Mucosa of rectum (tissue), 2 donors: Measurements from ENCODE around the gene ACVR1B.

Experiments used
- H3K27ac ChIP-seq, 2 donors: one replicate each; pipeline ENCODE4 v1.7.0; 2013; ENCODE audit warnings: inconsistent platforms in 2 of 2, low read depth in 2 of 2, low read length in 2 of 2
- H3K27me3 ChIP-seq, 2 donors: one replicate each; pipeline ENCODE4 v1.7.0; 2013; ENCODE audit warnings: low read length in 2 of 2; ENCODE audit not compliant: control insufficient read depth in 2 of 2, insufficient read depth in 2 of 2
- H3K36me3 ChIP-seq, 2 donors: one replicate each; pipeline ENCODE4 v1.7.0; 2013; ENCODE audit warnings: low read length in 2 of 2; ENCODE audit not compliant: control insufficient read depth in 2 of 2, insufficient read depth in 2 of 2
- H3K4me1 ChIP-seq, 2 donors: one replicate each; pipeline ENCODE4 v1.7.0; 2013; ENCODE audit warnings: low read length in 2 of 2, mild to moderate bottlenecking in 1 of 2; ENCODE audit not compliant: control insufficient read depth in 2 of 2, insufficient read depth in 2 of 2
- H3K4me3 ChIP-seq, 2 donors: one replicate each; pipeline ENCODE4 v1.7.0; 2013; ENCODE audit warnings: low read length in 2 of 2
- H3K9ac ChIP-seq, 2 donors: one replicate each; pipeline ENCODE4 v1.7.0; 2013; ENCODE audit warnings: low read length in 2 of 2, low read depth in 1 of 2, mild to moderate bottlenecking in 1 of 2
- H3K9me3 ChIP-seq, 2 donors: one replicate each; pipeline ENCODE4 v1.7.0; 2013; ENCODE audit warnings: low read length in 2 of 2; ENCODE audit not compliant: control insufficient read depth in 2 of 2
- donor health status: healthy.
- donor health status: Normal muscosa, but diverticular disease.

Gene ACVR1B

DNA sequence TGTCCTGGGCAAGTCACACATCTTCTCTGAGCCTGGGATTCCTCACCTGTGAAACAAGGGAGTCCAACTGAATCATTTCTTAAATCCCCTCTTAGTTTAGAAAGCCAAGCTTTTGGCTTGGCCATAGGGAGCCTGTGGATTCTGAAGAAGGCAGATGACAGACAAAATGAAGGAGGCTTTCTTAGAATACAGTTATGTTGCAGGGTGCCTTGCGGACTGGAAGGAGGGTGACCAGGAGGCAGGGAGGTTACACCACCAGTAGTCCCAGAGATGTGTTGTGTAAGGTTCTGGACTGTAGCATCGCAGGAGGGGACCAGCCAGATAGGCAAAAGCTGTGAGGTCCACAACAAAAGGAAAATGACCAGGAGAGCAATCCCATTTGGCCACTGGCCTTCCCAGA is 8.2 kb upstream of the ACVR1B start:
- Histone ChIP-seq H3K4me3 (no peak overlapping the region), H3K27ac (no peak overlapping the region), H3K27me3 (peaks cover 0 to 2% of the 10 kb centered on the region in 2 donors), H3K4me1 (peaks cover 0 to 2% of the 10 kb centered on the region in 2 donors), H3K9me3 (peaks cover 0 to 5% of the 10 kb centered on the region in 2 donors), H3K36me3 (no peaks in the 10 kb centered on the region), H3K9ac (no peak overlapping the region)

GRCh38 chr12:51944608-51945233 is 6.8 kb upstream of the ACVR1B start:
- Histone ChIP-seq H3K27me3 (no peaks in the 10 kb centered on the region), H3K9me3 (peaks cover 0 to 5% of the 10 kb centered on the region in 2 donors), H3K36me3 (no peaks in the 10 kb centered on the region), H3K27ac (no peak overlapping the region), H3K9ac (no peak overlapping the region), H3K4me1 (no peaks in the 10 kb centered on the region), H3K4me3 (no peak overlapping the region)

DNA sequence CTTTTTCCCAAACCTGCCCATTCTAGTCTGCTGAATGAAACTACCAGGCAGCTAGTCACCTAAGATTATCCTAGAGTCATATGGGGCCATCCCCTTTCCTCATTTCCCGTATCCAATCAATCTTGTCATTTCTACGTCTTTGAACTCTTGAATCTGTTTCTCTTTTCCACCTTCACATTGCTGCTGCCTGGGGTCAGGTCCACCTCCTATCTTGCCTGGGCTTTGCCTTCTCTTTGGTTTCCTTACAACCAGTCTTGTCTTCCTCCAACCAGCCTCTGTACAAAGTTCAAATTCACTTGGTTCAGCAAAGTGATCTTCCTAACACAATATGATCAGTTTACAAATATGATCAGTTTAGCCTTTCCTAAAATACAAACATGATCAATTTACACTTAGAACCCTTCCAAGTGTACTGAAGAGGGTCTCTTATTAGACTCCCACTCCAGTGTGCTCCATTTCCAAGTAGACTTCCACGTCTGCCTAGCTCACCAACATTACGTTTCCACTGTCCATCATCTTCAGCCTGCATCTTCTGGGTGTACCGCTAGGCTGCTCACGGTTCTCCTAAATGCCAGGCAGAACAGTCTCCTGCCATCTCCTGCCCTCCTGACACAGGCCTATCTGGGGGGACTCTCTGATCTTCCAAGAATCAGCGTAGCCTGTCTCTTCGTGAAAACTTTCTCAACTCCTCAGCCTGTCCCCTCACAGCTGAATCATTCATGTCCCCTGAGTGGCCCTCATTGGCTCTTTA is 4.1 kb upstream of the ACVR1B start:
- Histone ChIP-seq H3K9ac (no peak overlapping the region), H3K4me3 (no peak overlapping the region), H3K4me1 (peaks cover 0 to 3% of the 10 kb centered on the region in 2 donors), H3K27me3 (no peaks in the 10 kb centered on the region), H3K36me3 (no peaks in the 10 kb centered on the region), H3K27ac (no peak overlapping the region), H3K9me3 (peaks cover 0 to 5% of the 10 kb centered on the region in 2 donors)

- H3K27me3 ChIP-seq: no peaks in the 10 kb centered on the region
- H3K27ac ChIP-seq: no peak overlapping the region
- H3K9me3 ChIP-seq: peaks cover 0 to 5% of the 10 kb centered on the region in 2 donors
- no peaks in the 10 kb centered on the region for H3K36me3 ChIP-seq
- H3K4me3 ChIP-seq: no peak overlapping the region
- H3K9ac ChIP-seq: no peak overlapping the region
- H3K4me1 ChIP-seq: peaks cover 0 to 5% of the 10 kb centered on the region in 2 donors
These were observed 3.4 kb upstream of the ACVR1B start for GRCh38 chr12:51948066-51948465.

DNA sequence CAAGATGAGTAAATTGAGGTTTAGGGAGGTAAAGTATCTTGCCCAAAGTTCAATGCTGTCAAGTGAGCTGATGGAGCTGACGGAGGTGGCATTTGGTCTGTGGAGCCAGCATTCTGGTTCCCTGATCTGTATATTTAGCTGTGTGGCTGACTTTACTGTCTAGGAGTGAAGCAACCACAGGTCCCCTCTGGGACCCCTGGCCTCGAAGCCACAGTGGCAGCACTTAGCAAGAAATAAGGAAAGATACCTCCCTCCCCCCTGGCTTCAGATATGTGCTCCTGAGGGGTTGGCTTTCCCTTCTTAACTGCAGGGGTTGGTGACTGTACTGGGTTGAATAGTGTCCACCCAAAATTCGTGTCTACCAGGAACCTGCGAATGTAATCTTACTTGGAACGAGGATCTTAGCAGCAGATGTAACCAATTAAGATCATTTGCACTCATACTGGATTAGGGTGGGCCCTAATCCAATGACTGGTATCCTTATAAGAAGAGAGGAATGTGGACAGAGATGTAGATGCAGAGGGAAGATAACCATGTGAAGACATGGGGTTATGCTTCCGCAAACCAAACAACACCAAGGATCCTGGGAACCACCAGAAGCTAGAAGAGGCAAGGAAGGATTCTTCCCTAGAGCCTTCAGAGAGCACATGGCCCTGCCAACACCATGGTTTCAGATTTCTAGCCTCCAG is 2.0 kb upstream of the ACVR1B start:
- no peaks in the 10 kb centered on the region for H3K27me3 ChIP-seq
- H3K4me3 ChIP-seq: no peak overlapping the region
- no peak overlapping the region for H3K27ac ChIP-seq

DNA sequence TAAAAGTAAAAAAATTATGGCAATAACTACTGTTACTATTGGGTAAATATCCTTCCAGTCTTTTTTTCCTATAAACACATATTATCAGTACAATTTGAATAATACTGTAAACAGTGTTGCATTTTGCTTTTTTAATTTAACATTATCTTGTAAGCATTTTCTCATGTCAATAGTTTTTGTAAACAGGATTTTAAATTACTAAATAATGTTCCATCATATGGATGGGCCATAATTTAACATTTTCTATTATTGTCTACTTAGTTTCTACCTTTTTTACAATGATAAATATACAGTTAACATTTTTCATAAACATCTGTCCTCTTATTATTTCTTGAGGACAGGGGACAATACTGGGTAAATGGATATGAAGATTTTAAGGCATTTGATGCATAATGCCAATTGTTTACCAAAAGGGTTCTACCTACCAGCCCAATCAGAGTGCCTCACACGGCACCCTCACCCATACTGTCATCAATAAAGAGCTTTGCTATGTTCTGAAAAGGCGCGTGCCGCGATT is 759 bp upstream of the ACVR1B start:
- Histone ChIP-seq H3K27ac (no peak overlapping the region), H3K9me3 (no peaks in the 10 kb centered on the region), H3K4me3 (peak overlapping the region; percentile 73 to 76), H3K27me3 (no peaks in the 10 kb centered on the region), H3K4me1 (peaks cover 16 to 17% of the 10 kb centered on the region in 2 donors), H3K9ac (peak overlapping the region; percentile 69 to 70), H3K36me3 (no peaks in the 10 kb centered on the region)

More for the DNA sequence above, 2.0 kb upstream of the ACVR1B start:
- H3K9me3 ChIP-seq: peaks cover 0 to 1% of the 10 kb centered on the region in 2 donors
- H3K4me1 ChIP-seq: peaks cover 7 to 9% of the 10 kb centered on the region in 2 donors
- H3K36me3 ChIP-seq: no peaks in the 10 kb centered on the region
- no peak overlapping the region for H3K9ac ChIP-seq

GRCh38 chr12:51951843-51952722 is 584 bp downstream of the ACVR1B start:
- H3K4me1 ChIP-seq: peaks cover 26 to 27% of the 10 kb centered on the region in 2 donors
- H3K27me3 ChIP-seq: no peaks in the 10 kb centered on the region
- peak overlapping the region; percentile 96 to 97 for H3K9ac ChIP-seq
- no peaks in the 10 kb centered on the region for H3K36me3 ChIP-seq
- peak overlapping the region; percentile 83 to 92 for H3K27ac ChIP-seq
- H3K4me3 ChIP-seq: peak overlapping the region; percentile 79 to 91
- no peaks in the 10 kb centered on the region for H3K9me3 ChIP-seq

DNA sequence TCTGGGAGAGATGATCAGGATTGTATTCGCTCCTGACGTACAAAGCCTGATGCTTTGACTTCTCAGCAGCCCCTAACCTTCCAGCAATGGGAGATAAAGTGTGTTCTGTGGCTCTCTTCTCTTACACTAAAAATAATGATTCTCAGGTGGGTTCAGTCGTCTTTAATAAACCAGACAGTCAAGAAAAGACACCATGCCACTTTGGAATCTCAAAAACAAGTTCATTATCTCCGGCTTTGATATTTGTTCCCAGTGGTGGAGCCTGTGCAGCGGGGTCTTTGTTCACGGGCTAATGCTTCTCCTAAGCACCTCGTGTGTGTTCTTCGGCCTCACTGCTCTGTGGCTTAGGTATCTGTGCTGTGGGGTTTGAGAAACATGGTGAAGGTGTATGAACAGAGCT is 1.6 kb downstream of the ACVR1B start:
- peaks cover 26 to 27% of the 10 kb centered on the region in 2 donors for H3K4me1 ChIP-seq
- peak overlapping the region; percentile 79 to 91 for H3K4me3 ChIP-seq
- no peaks in the 10 kb centered on the region for H3K27me3 ChIP-seq
- H3K9ac ChIP-seq: peak overlapping the region; percentile 64 to 97
- peak overlapping the region; percentile 82 to 92 for H3K27ac ChIP-seq
- H3K36me3 ChIP-seq: peaks cover 2% of the 10 kb centered on the region in 2 donors
- no peaks in the 10 kb centered on the region for H3K9me3 ChIP-seq

DNA sequence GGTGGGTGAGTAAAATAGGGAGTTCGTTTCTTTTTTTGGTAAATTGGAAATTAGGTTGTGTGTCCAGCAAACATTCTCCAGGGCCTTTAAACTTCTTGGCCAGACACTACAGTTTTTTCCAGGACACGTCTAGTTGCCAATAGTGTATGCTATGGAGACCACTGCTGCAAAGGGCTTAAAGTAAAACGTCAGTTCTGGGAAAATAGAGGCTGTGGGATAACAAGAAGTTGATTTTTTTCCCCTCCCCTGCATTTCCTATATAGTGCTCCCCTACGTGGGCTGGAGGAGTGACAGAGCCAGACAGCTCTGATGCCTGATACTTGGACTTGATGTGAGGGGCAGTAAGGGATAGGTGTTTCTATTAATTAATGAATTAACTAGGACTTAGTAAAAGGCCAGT is 2.4 kb downstream of the ACVR1B start:
- H3K9me3 ChIP-seq: no peaks in the 10 kb centered on the region
- peak overlapping the region; percentile 43 to 97 for H3K9ac ChIP-seq
- H3K27me3 ChIP-seq: no peaks in the 10 kb centered on the region
- H3K4me3 ChIP-seq: peak overlapping the region; percentile 79 to 91
- peak overlapping the region; percentile 82 to 92 for H3K27ac ChIP-seq
- H3K4me1 ChIP-seq: peaks cover 29 to 31% of the 10 kb centered on the region in 2 donors
- peaks cover 2% of the 10 kb centered on the region in 2 donors for H3K36me3 ChIP-seq
